GM21447 (cell line): Measurements from ENCODE around the gene FOXL2.

Experiments
- ATAC-seq: cut with Tn5 transposase; IDR thresholded peaks from one replicate; pipeline ENCODE4 v1.9.1; 2021; ENCODE audit not compliant: unreplicated experiment

Gene FOXL2

GRCh38 chr3:138946663-138947494, at the start of gene FOXL2, which contains the start of gene FOXL2NB:
TSS of gene FOXL2 (minus strand) at chr3:138947137. CDS start at chr3:138946722, 415 bp downstream.
TSS of gene FOXL2NB (plus strand) at chr3:138947217. CDS start at chr3:138947365, 148 bp downstream.
- ATAC-seq = no peak

- ATAC-seq = no peak
Measured at GRCh38 chr3:138995706-138996105, 48.8 kb upstream of the FOXL2 start.

- ATAC-seq = no peak
Measured at GRCh38 chr3:138987181-138987580, 40.2 kb upstream of the FOXL2 start.

- no peak for ATAC-seq
Measured at GRCh38 chr3:138985932-138986331, 39.0 kb upstream of the FOXL2 start.

- no peak for ATAC-seq
Measured at GRCh38 chr3:138984816-138985215, 37.9 kb upstream of the FOXL2 start.

- ATAC-seq = no peak
Measured at GRCh38 chr3:138976047-138976446, 29.1 kb upstream of the FOXL2 start.

- no peak for ATAC-seq
Measured at GRCh38 chr3:138975351-138975750, 28.4 kb upstream of the FOXL2 start.

GRCh38 chr3:138974462-138974861, 27.5 kb upstream of the FOXL2 start:
- ATAC-seq = no peak

- no peak for ATAC-seq
Measured at GRCh38 chr3:138972941-138973340, 26.0 kb upstream of the FOXL2 start.

- no peak for ATAC-seq
Measured at GRCh38 chr3:138971766-138972320, 24.9 kb upstream of the FOXL2 start.

- ATAC-seq = no peak
Measured at GRCh38 chr3:138964923-138965322, 18.0 kb upstream of the FOXL2 start.

GRCh38 chr3:138964264-138964663, 17.3 kb upstream of the FOXL2 start:
- no peak for ATAC-seq

- ATAC-seq = no peak
Measured at GRCh38 chr3:138962854-138963560, 16.1 kb upstream of the FOXL2 start.

GRCh38 chr3:138960417-138960852, 13.5 kb upstream of the FOXL2 start:
- no peak for ATAC-seq

GRCh38 chr3:138950701-138951100, 3.8 kb upstream of the FOXL2 start:
- ATAC-seq = no peak

- no peak for ATAC-seq
Measured at GRCh38 chr3:138950006-138950644, 3.2 kb upstream of the FOXL2 start.

- no peak for ATAC-seq
Measured at GRCh38 chr3:138949445-138950005, 2.6 kb upstream of the FOXL2 start.

GRCh38 chr3:138949002-138949418, 2.1 kb upstream of the FOXL2 start:
- ATAC-seq = no peak

GRCh38 chr3:138948371-138949001, 1.5 kb upstream of the FOXL2 start:
- ATAC-seq = no peak

GRCh38 chr3:138947495-138948121, 671 bp upstream of the FOXL2 start:
- ATAC-seq = no peak
